Coronary artery (tissue), 2 donors: ENCODE measurements around the gene CNTN2.

Source experiments
- DNase-seq: peaks from one replicate; pipeline ENCODE4 v3.0.0-alpha.2; 2017; ENCODE audit warnings: low spot score
- H3K27ac ChIP-seq, 2 donors: fragments of 200-600 bp; sonication (generic); one replicate each; pipeline ENCODE4 v1.5.1; 2016 to 2019
- H3K4me3 ChIP-seq: fragments of 200-600 bp; sonication (generic); 2 replicates; pipeline ENCODE4 v1.5.1; 2016; ENCODE audit warnings: mild to moderate bottlenecking, moderate library complexity
- TF ChIP-seq, protein P1 (sequence below): fragments of 200-600 bp; sonication (generic); IDR thresholded peaks from one replicate; pipeline ENCODE4 v1.5.1; 2019; ENCODE audit warnings: antibody characterized with exemption

CNTN2 gene

DNA sequence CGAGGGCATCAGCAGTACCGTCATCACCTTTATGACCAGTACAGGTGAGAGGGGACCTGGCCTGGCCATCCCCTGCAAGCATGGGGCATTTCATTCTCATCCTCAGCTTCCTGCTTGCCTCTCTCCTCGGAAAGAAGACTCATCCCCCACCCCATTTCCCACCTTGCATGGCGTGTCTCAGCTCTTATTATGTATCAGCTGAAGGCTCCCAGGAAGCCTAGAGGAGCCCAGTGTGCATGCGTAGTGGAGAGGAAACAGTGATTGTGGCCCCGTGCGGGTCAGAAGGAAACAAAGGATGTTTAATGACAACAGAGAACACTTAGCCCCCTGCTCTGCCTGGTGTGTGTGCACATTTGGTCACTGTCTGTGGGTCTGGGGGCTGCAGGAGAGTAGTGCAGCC is 40.3 kb upstream of the CNTN2 start:
- DNase-seq, result no peak
- Histone ChIP-seq H3K27ac (no peak overlapping the region), H3K4me3 (no peak overlapping the region)
- TF ChIP-seq, protein P1, sequence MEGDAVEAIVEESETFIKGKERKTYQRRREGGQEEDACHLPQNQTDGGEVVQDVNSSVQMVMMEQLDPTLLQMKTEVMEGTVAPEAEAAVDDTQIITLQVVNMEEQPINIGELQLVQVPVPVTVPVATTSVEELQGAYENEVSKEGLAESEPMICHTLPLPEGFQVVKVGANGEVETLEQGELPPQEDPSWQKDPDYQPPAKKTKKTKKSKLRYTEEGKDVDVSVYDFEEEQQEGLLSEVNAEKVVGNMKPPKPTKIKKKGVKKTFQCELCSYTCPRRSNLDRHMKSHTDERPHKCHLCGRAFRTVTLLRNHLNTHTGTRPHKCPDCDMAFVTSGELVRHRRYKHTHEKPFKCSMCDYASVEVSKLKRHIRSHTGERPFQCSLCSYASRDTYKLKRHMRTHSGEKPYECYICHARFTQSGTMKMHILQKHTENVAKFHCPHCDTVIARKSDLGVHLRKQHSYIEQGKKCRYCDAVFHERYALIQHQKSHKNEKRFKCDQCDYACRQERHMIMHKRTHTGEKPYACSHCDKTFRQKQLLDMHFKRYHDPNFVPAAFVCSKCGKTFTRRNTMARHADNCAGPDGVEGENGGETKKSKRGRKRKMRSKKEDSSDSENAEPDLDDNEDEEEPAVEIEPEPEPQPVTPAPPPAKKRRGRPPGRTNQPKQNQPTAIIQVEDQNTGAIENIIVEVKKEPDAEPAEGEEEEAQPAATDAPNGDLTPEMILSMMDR, result no peak

DNA sequence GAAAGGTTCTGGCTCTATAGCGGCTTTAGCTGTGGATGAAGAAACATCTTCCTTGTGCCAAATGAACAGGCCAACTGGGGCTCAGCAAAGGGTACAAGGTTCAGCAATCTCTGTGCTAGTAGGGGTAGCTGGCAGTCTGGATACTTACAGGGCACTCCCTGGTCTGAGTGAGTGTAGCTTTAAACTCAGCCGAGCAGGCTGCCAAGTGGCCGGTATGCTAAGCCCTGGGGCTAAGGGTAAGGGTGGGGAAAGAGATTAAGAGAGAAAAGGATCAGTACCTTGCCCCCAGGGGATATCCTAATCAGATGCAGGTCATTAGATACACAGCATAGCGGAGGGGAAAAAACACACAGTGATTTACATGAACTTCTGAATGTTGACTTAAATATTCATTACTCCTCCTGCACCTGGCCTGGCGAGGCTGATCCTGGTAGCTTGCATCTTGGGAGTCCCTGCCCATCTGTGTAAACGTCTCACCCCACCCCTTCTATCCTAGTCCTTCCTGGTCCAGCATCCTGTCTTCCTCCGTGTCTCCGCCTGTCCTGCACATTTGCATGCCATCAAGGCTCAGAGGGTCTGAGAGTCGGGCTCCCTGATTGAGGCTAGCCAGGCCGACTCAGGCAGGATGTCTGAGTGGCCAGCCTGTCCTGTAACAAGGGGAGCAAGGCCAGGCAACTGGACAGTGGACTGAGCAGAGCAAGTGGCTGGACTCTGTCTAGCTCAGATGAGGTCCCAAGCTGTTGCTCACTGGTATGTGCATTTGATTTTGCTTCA is 39.5 kb upstream of the CNTN2 start:
- no peak overlapping the region for H3K4me3 ChIP-seq
- TF ChIP-seq, protein P1, result no peak
- H3K27ac ChIP-seq, result no peak overlapping the region
- DNase-seq, result no peak

DNA sequence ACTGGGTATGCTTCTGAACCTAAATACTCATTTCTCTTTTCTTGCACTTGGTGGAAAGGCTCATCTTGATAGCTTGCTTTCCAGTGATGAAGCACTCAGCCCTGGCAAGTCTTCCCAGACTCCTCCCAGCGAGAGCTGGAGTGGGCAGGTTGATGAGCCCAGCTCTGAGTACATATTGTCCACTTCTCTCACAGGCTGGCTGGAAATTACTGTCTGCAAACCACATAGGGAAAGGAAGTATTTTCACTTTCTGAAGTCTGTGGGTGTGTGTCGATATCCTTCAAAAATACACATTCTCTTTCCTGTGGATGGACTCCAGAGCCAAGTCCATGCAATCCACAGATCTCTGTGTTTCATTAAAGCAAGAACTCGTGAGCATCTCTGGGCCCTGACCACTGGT is 38.7 kb upstream of the CNTN2 start:
- no peak for DNase-seq
- TF ChIP-seq, protein P1, result no peak
- Histone ChIP-seq H3K27ac (no peak overlapping the region), H3K4me3 (no peak overlapping the region)

DNA sequence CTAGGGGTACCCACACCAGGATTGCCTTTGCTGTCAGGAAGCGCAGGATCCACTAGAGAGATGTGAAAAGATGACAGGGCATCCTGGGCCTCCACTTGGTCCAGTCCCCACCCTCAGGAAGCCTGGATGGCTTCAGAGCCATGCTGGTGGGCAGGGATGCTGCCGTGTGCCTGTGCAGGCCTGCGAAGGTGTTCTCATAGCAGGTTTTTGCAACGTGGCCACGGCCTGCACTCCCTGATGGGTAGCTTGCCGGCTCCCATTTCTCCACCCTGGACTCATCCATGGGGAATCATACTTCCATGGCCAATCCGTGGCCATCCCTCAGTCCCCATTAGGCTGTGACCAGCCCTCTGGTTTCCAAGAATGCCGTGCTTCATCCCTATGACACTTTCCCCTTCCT is 34.1 kb upstream of the CNTN2 start:
- no peak for DNase-seq
- H3K27ac ChIP-seq, result no peak overlapping the region
- H3K4me3 ChIP-seq, result no peak overlapping the region
- TF ChIP-seq, protein P1, result no peak

DNA sequence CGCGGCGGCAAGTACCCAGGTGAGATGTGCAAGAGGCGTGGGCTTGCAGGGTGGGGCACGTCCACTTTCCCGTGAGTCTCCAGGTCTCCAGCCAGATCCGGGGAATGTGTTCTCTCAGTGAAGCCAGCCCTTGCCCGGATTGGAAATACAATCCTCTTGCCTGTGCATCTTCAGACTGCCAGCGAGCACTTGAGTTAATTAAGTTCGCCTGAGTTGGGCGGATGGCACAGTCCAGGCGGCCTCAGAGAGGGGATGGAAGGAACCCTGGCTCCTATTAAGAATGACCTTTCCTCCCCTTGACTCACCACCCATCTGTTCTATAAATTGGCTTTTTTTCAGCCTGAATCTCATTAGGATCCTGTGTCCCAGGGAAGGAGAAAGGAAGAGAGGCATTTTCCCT is 33.3 kb upstream of the CNTN2 start:
- TF ChIP-seq, protein P1, result no peak
- no peak for DNase-seq
- Histone ChIP-seq H3K4me3 (no peak overlapping the region), H3K27ac (no peak overlapping the region)

DNA sequence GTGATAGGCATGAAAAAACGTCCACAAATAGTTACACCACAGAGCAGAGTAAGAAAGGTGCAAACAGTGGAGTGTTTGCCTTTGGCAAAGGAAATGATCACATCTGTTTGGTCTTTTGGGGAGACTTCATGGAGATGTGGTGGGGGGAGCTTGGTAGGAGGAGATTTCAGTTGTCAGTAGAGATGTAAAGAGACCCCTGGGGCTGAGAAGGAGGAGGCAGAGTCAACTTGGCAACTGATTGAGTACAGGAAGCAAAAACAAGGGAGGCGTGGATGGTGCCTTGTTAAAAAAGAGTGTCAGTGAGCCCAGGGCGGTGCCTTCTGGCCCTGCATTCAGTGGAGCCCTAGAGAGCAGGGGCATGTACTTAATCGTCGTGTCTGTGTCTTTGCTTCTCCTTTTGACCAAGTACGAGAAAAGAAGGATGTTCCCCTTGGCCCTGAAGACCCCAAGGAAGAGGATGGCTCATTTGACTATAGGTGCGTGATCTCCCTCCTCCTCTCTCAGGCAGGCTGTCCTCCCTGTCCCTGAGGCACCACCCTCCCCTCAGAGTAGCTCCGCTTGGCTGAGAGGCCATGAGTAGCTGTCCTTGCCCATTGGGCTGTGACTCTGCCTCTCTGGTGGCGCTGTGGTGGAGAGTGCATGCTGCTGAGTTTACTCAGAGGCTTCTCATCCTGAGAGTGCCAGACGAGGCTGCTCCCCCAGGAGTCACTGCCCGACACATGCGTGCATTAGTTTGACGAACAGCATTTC is 30.4 kb upstream of the CNTN2 start:
- TF ChIP-seq, protein P1, result no peak
- DNase-seq, result no peak
- H3K27ac ChIP-seq, result no peak overlapping the region
- no peak overlapping the region for H3K4me3 ChIP-seq
